SK-N-SH treated with all-trans-retinoic acid at 6 μM for 48 hours (cell line): ENCODE results near the gene HSPA12A.

Experiments used
- ATAC-seq: fragments of 200-7000 bp; cut with Tn5 transposase; 3 replicates; pipeline ENCODE4 v1.9.1; 2020; ENCODE audit warnings: mild to moderate bottlenecking, moderate library complexity
- ARNTL ChIP-seq: fragments of 450-650 bp; formaldehyde crosslinking; IDR thresholded peaks from 2 replicates; pipeline ENCODE4 v1.5.0; 2020; ENCODE audit warnings: low read depth, mild to moderate bottlenecking, moderate library complexity, borderline replicate concordance
- BACH2 ChIP-seq: fragments of 250-450 bp; sonication (Bioruptor Pico); IDR thresholded peaks from 2 replicates; pipeline ENCODE4 v1.9.0; 2021; ENCODE audit warnings: mild to moderate bottlenecking, borderline replicate concordance
- CSDC2 ChIP-seq: fragments of 250-450 bp; sonication (Bioruptor Pico); IDR thresholded peaks from 2 replicates; pipeline ENCODE4 v1.5.0; 2020; ENCODE audit warnings: mild to moderate bottlenecking, moderate library complexity
- ESRRG ChIP-seq: fragments of 250-450 bp; sonication (Bioruptor Pico); IDR thresholded peaks from 2 replicates; pipeline ENCODE4 v1.6.1; 2021; ENCODE audit warnings: mild to moderate bottlenecking
- GLIS3 ChIP-seq: fragments of 250-450 bp; sonication (Bioruptor Pico); IDR thresholded peaks from 2 replicates; pipeline ENCODE4 v1.5.0; 2020; ENCODE audit warnings: mild to moderate bottlenecking, moderate library complexity
- ISL1 ChIP-seq: fragments of 250-450 bp; sonication (Bioruptor Pico); IDR thresholded peaks from 2 replicates; pipeline ENCODE4 v2.1.2; 2022; ENCODE audit warnings: mild to moderate bottlenecking, moderate library complexity
- OSR1 ChIP-seq: fragments of 250-450 bp; sonication (Bioruptor Pico); IDR thresholded peaks from 2 replicates; pipeline ENCODE4 v1.8.0; 2022; ENCODE audit warnings: moderate library complexity, mild to moderate bottlenecking, inconsistent platforms
- PPARA ChIP-seq: fragments of 250-450 bp; sonication (Bioruptor Pico); IDR thresholded peaks from 2 replicates; pipeline ENCODE4 v1.5.0; 2020; ENCODE audit warnings: mild to moderate bottlenecking, borderline replicate concordance
- RARB ChIP-seq: fragments of 250-450 bp; sonication (Bioruptor Pico); IDR thresholded peaks from 2 replicates; pipeline ENCODE4 v1.8.0; 2021; ENCODE audit warnings: mild to moderate bottlenecking, moderate library complexity
- SNAI2 ChIP-seq: fragments of 250-450 bp; sonication (Bioruptor Pico); IDR thresholded peaks from 2 replicates; pipeline ENCODE4 v1.5.0; 2020; ENCODE audit warnings: mild to moderate bottlenecking, moderate library complexity
- TCF4 ChIP-seq: fragments of 250-450 bp; sonication (Bioruptor Pico); IDR thresholded peaks from 2 replicates; pipeline ENCODE4 v1.8.0; 2021; ENCODE audit warnings: mild to moderate bottlenecking, moderate library complexity, borderline replicate concordance
- TOX ChIP-seq: fragments of 250-450 bp; sonication (Bioruptor Pico); IDR thresholded peaks from 2 replicates; pipeline ENCODE4 v1.8.0; 2021; ENCODE audit warnings: mild to moderate bottlenecking, moderate library complexity, borderline replicate concordance
- ZC3H10 ChIP-seq: fragments of 250-450 bp; sonication (Bioruptor Pico); IDR thresholded peaks from 2 replicates; pipeline ENCODE4 v1.5.1; 2021; ENCODE audit warnings: mild to moderate bottlenecking, moderate library complexity
- ZFP3 ChIP-seq: fragments of 250-450 bp; sonication (Bioruptor Pico); IDR thresholded peaks from 2 replicates; pipeline ENCODE4 v1.5.0; 2020; ENCODE audit warnings: mild to moderate bottlenecking, moderate library complexity
- ZFP30 ChIP-seq: fragments of 450-650 bp; formaldehyde crosslinking; IDR thresholded peaks from 2 replicates; pipeline ENCODE4 v1.5.0; 2022; ENCODE audit warnings: mild to moderate bottlenecking, moderate library complexity
- ZNF565 ChIP-seq: fragments of 450-650 bp; formaldehyde crosslinking; conservative IDR thresholded peaks from 2 replicates; pipeline ENCODE4 v1.5.0; 2020; ENCODE audit warnings: low read depth, mild to moderate bottlenecking, moderate library complexity
- ZNF8 ChIP-seq: fragments of 450-650 bp; formaldehyde crosslinking; IDR thresholded peaks from 2 replicates; pipeline ENCODE4 v1.5.0; 2020; ENCODE audit warnings: mild to moderate bottlenecking, moderate library complexity
- TF ChIP-seq, protein P1 (sequence below): fragments of 250-450 bp; sonication (Bioruptor Pico); IDR thresholded peaks from 2 replicates; pipeline ENCODE4 v1.8.0; 2021; ENCODE audit warnings: low read depth, mild to moderate bottlenecking, moderate library complexity, borderline replicate concordance
- TF ChIP-seq, protein P2 (sequence below): fragments of 250-450 bp; sonication (Bioruptor Pico); IDR thresholded peaks from 2 replicates; pipeline ENCODE4 v1.5.0; 2020; ENCODE audit warnings: mild to moderate bottlenecking, moderate library complexity
- TF ChIP-seq, protein P3 (sequence below): fragments of 250-450 bp; sonication (Bioruptor Pico); IDR thresholded peaks from 2 replicates; pipeline ENCODE4 v1.8.0; 2020; ENCODE audit warnings: mild to moderate bottlenecking, moderate library complexity, borderline replicate concordance
- TF ChIP-seq, protein P4 (sequence below): fragments of 250-450 bp; sonication (Bioruptor Pico); IDR thresholded peaks from 2 replicates; pipeline ENCODE4 v1.5.1; 2021; ENCODE audit warnings: mild to moderate bottlenecking, moderate library complexity
- TF ChIP-seq, protein P5 (sequence below): fragments of 250-450 bp; sonication (Bioruptor Pico); IDR thresholded peaks from 2 replicates; pipeline ENCODE4 v1.5.1; 2020; ENCODE audit warnings: low read depth, mild to moderate bottlenecking, moderate library complexity

The HSPA12A gene

DNA sequence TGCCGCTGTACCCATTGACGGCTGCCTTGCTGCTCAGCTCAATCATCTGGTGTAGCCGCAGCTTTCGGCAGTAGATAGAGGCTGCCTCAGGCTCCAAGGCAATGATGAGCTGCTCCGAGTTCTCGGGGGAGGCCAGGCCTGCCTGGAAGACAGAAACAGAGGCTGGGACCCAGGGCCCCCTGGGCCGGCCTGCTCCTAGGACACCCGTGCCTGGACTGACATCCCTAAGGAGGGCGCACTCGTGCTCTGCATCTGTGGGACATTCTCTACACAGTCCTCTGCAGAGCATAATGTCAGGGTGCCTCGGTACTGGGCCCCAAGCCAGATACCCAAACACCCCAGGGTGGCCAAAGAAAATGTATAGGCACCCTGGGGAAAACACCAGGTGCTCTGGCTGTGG, 58.5 kb downstream of the HSPA12A start:
- no peak for TF ChIP-seq GLIS3 (CRISPR knock-in tag)
- no peak for TF ChIP-seq ZNF565 (CRISPR knock-in tag)
- no peak for TF ChIP-seq RARB (CRISPR knock-in tag)
- no peak for TF ChIP-seq ISL1 (CRISPR knock-in tag)
- TF ChIP-seq, protein P1, sequence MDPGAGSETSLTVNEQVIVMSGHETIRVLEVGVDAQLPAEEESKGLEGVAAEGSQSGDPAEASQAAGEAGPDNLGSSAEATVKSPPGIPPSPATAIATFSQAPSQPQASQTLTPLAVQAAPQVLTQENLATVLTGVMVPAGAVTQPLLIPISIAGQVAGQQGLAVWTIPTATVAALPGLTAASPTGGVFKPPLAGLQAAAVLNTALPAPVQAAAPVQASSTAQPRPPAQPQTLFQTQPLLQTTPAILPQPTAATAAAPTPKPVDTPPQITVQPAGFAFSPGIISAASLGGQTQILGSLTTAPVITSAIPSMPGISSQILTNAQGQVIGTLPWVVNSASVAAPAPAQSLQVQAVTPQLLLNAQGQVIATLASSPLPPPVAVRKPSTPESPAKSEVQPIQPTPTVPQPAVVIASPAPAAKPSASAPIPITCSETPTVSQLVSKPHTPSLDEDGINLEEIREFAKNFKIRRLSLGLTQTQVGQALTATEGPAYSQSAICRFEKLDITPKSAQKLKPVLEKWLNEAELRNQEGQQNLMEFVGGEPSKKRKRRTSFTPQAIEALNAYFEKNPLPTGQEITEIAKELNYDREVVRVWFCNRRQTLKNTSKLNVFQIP (CRISPR knock-in tag): no peak
- TF ChIP-seq PPARA (CRISPR knock-in tag): no peak
- no peak for TF ChIP-seq ESRRG (CRISPR knock-in tag)
- no peak for TF ChIP-seq ZFP3 (CRISPR knock-in tag)
- no peak for TF ChIP-seq TCF4 (CRISPR knock-in tag)
- TF ChIP-seq OSR1 (CRISPR knock-in tag): no peak
- TF ChIP-seq, protein P2, sequence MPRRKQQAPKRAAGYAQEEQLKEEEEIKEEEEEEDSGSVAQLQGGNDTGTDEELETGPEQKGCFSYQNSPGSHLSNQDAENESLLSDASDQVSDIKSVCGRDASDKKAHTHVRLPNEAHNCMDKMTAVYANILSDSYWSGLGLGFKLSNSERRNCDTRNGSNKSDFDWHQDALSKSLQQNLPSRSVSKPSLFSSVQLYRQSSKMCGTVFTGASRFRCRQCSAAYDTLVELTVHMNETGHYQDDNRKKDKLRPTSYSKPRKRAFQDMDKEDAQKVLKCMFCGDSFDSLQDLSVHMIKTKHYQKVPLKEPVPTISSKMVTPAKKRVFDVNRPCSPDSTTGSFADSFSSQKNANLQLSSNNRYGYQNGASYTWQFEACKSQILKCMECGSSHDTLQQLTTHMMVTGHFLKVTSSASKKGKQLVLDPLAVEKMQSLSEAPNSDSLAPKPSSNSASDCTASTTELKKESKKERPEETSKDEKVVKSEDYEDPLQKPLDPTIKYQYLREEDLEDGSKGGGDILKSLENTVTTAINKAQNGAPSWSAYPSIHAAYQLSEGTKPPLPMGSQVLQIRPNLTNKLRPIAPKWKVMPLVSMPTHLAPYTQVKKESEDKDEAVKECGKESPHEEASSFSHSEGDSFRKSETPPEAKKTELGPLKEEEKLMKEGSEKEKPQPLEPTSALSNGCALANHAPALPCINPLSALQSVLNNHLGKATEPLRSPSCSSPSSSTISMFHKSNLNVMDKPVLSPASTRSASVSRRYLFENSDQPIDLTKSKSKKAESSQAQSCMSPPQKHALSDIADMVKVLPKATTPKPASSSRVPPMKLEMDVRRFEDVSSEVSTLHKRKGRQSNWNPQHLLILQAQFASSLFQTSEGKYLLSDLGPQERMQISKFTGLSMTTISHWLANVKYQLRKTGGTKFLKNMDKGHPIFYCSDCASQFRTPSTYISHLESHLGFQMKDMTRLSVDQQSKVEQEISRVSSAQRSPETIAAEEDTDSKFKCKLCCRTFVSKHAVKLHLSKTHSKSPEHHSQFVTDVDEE (CRISPR knock-in tag): no peak
- TF ChIP-seq CSDC2 (CRISPR knock-in tag): no peak
- TF ChIP-seq, protein P3, sequence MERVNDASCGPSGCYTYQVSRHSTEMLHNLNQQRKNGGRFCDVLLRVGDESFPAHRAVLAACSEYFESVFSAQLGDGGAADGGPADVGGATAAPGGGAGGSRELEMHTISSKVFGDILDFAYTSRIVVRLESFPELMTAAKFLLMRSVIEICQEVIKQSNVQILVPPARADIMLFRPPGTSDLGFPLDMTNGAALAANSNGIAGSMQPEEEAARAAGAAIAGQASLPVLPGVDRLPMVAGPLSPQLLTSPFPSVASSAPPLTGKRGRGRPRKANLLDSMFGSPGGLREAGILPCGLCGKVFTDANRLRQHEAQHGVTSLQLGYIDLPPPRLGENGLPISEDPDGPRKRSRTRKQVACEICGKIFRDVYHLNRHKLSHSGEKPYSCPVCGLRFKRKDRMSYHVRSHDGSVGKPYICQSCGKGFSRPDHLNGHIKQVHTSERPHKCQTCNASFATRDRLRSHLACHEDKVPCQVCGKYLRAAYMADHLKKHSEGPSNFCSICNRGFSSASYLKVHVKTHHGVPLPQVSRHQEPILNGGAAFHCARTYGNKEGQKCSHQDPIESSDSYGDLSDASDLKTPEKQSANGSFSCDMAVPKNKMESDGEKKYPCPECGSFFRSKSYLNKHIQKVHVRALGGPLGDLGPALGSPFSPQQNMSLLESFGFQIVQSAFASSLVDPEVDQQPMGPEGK: no peak
- no peak for TF ChIP-seq ARNTL (CRISPR knock-in tag)
- no peak for ATAC-seq

DNA sequence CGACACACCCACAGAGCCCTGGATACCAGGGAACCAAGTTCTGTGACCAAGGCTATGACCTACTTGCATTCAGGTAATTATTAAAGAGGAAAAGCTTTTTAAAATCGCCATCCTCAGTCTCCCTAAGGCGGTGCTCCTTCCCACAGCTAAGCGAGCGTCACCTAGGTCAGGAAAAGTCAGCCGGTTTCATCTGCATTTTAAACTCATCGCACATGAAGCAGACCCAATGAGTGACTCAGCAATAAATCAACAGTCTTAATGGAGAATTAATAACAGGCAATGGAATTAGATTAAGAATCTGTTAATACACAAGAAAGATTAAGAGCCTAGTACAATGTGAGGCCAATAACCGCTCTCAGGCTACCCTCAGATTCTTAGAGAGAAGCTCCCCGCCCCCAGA, 59.2 kb downstream of the HSPA12A start:
- no peak for ATAC-seq
- TF ChIP-seq ISL1 (CRISPR knock-in tag): no peak
- TF ChIP-seq ARNTL (CRISPR knock-in tag): no peak
- TF ChIP-seq PPARA (CRISPR knock-in tag): no peak
- TF ChIP-seq ESRRG (CRISPR knock-in tag): no peak
- TF ChIP-seq TCF4 (CRISPR knock-in tag): no peak
- TF ChIP-seq RARB (CRISPR knock-in tag): no peak
- no peak for TF ChIP-seq ZFP30 (CRISPR knock-in tag)
- no peak for TF ChIP-seq ZC3H10 (CRISPR knock-in tag)
- no peak for TF ChIP-seq GLIS3 (CRISPR knock-in tag)
- no peak for TF ChIP-seq ZNF8 (CRISPR knock-in tag)
- TF ChIP-seq, protein P4, sequence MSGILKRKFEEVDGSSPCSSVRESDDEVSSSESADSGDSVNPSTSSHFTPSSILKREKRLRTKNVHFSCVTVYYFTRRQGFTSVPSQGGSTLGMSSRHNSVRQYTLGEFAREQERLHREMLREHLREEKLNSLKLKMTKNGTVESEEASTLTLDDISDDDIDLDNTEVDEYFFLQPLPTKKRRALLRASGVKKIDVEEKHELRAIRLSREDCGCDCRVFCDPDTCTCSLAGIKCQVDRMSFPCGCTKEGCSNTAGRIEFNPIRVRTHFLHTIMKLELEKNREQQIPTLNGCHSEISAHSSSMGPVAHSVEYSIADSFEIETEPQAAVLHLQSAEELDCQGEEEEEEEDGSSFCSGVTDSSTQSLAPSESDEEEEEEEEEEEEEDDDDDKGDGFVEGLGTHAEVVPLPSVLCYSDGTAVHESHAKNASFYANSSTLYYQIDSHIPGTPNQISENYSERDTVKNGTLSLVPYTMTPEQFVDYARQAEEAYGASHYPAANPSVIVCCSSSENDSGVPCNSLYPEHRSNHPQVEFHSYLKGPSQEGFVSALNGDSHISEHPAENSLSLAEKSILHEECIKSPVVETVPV: no peak
- no peak for TF ChIP-seq TOX (CRISPR knock-in tag)
- TF ChIP-seq SNAI2 (CRISPR knock-in tag): no peak
- TF ChIP-seq, protein P2 (CRISPR knock-in tag): no peak
- TF ChIP-seq, protein P1 (CRISPR knock-in tag): no peak
- TF ChIP-seq BACH2: no peak
- TF ChIP-seq, protein P3: no peak
- TF ChIP-seq, protein P5, sequence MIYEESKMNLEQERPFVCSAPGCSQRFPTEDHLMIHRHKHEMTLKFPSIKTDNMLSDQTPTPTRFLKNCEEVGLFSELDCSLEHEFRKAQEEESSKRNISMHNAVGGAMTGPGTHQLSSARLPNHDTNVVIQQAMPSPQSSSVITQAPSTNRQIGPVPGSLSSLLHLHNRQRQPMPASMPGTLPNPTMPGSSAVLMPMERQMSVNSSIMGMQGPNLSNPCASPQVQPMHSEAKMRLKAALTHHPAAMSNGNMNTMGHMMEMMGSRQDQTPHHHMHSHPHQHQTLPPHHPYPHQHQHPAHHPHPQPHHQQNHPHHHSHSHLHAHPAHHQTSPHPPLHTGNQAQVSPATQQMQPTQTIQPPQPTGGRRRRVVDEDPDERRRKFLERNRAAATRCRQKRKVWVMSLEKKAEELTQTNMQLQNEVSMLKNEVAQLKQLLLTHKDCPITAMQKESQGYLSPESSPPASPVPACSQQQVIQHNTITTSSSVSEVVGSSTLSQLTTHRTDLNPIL (CRISPR knock-in tag): no peak
- no peak for TF ChIP-seq OSR1 (CRISPR knock-in tag)
- TF ChIP-seq CSDC2 (CRISPR knock-in tag): no peak
